NCI-H146 (cell line): ENCODE results near the gene IQCB1.
"Not testable (repeated sequence)": the region's sequence is repeated elsewhere in the genome, so short reads cannot be mapped to it uniquely, and the experiment has no call there.

Source experiments
- DNase-seq: peaks from one replicate; lab custom pipeline; 2025; lab: John Stamatoyannopoulos, UW

The IQCB1 gene

DNA sequence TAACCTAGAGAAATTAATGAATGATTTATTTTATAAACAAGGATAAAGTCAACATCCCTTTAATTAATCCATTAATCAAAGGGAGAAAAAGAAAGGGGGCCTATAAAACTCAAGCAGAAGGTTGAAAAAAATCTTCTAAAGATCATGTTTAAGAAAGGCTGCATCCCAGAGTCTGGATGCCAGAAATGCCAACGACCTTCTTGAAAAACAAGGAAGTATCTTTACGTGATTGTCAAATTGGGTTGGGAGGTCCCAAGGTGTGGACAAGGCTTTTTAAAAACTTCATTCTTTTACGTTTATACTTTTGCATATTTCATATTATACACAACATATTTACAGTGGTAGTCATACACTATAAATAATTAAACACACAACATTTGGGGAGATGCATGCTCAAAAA lies 86.9 kb downstream of the IQCB1 start:
- no peak for DNase-seq

DNA sequence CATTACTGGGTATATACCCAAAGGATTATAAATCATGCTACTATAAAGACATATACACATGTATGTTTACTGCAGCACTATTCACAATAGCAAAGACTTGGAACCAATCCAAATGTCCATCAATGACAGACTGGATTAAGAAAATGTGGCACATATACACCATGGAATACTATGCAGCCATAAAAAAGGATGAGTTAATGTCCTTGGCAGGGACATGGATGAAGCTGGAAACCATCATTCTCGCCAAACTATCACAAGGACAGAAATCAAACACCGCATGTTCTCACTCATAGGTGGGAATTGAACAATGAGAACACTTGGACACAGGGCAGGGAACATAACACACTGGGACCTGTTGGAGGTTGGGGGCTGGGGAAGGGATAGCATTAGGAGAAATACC lies 91.8 kb downstream of the IQCB1 start:
- DNase-seq: not testable (repeated sequence)

DNA sequence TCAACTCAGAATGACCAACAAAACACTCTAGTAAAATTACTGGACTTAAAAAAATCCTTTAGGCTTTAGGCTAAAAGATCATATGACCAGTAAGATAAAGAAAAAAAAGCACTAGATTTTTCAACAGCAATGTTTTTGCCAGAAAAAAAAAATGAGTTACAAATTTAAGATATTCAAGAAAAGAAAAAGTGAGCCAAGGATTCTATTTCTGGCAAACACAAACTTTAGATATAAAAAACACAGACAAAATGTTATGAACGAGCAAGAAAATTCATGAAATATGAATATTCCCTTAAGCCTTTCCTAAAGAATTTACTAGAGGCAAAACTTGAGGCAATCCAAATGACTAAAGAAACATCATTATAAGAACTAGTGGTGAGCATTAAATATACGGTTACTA lies 94.0 kb downstream of the IQCB1 start:
- DNase-seq: no peak

DNA sequence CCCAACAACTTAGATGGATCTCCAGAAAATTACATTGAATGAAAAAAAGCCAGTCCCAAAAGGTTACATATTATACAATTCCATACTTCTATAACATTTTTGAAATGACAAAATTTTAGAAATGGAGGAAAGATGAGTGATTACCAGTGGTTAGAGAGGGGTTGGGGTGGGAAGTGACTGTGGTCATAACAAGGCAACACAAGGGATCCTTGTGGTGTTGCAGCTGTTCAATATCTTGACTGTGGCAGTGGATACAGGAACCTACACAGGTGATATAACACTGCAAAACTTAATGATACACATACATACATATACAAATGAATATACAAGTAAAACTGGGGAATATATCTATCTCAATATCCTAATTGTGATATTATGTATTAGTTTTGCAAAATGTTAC lies 95.0 kb downstream of the IQCB1 start:
- DNase-seq: no peak

DNA sequence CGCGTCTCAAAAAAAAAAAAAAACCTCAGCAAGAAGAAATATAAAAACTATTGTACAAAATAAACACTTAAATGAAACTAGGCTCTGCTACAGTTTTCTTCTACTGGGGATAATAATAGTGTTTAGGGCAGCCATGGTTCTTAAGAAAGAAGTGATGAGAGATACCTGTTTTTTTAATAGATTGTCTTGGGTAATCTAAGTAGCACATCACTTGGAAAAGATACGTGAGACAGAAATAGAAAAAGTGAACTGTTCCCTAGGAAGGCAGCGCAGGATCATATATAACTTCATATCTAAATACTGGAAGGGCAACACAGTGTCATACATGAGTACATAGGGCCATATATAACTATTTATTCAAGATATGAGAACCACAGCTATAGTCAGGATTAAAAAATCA lies 97.2 kb downstream of the IQCB1 start:
- no peak for DNase-seq

DNA sequence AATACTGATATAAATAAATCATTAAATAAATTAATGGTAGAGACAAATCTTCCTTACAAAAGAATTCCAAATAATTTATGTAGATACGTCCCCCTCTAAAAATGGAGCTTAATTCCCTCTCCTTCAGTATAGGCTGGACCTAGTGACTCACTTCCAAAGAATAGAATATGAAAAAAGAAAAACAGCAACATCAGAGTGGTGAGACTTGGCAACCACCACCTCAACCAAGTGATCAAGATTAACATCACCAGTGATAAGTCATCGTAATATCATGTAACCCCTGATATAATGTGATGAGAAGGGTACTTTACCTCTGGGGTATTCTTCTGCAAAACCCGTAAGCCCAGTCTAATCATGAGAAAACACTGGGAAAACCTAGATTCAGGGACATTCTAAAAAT lies 98.7 kb downstream of the IQCB1 start:
- no peak for DNase-seq

DNA sequence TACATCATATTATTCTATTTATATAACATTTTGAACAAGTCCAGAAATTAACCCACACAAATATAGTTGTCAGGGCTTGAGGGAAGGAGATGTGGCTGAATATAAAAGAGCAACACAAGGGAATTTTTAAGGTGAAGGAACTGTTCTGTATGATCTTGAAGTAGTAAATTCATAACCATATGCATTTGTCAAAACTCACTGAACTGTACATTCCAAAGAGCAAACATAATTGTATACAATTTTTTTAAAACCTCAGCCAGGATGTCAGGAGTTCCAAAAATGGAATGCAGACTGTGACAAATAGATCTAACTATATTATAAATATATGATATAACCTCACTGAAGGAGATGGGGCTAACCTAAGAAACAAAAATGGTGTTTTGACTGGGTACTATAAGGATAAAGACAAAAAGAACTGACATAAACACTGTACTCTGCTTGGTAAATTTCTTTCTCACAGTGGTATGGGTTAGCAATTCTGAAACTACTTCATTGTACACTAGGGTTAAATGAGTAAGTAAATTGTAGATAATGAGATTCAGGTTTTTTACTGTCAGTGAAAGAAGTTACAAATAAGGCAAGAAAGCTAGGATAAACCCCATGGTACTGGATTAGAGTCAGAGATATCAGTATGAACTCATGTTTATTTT lies 99.7 kb downstream of the IQCB1 start:
- DNase-seq: no peak

DNA sequence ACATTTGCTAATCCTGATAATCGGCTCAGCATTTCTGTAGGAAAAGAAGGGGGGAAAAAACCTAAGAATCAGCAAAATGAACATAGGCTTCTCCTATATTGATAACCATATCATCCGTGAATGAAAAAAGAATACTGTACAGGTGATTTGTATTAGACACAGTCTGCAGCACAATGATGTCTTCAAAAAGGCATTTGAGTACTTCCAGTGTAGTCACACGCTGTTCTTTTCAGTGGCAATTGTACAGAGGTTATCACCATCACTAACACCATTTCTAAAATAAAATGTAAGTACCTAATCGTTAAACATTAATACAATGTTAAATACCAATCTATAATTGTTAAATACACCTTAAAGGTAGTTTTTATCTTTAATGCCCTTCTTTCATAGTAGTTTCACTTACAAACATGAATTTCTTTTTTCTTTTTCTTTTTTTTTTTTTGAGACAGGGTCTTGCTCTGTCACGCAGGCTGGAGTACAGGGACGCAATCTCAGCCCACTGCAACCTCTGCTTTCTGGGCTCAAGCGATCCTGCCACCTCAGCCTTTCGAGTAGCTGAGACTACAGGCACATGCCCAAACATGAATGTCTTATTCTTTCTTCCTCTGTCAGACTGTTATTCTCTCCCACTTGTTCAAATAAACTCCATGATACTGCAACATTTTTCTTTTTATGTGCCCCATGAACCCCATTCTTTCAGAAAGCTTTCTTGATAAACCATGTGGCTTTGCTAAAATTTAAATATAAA lies 103.7 kb downstream of the IQCB1 start:
- DNase-seq: no peak

DNA sequence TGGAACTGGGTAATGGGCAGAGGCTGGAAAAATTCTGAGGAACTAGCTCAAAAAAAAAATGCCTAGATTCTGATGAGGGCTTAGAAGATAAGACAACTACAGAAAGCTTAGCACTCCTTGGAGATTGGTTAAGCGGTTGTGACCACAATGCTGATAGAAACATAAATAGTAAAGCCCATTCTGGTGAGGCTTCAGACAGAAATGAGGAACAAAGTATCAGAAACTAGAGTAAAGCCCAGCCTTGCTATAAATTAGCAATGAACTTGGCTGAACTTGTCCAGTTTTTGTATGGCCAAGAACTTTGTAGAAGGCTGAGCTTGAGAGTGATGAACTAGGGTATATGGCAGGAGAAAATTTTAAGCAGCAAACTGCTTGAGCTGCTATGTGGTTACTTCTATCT lies 110.7 kb downstream of the IQCB1 start:
- DNase-seq: no peak

DNA sequence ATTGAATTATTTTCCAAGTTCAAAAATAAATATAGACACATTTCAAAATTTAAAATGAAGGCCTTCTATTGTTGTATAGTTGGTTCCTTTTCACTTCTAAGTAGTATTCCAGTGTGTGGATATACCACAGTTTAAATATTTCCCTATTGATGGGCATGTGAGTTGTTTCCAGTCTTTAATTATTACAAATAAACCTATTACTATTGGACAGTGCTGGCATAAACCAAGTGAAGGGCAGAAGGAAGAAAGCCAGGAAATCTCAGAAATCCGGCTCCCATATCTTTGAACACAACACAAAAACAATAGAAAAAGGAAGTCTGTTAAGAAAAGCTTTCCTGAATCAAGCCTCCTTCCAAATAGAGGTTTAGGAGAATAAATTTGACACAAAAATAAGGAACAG lies 111.4 kb downstream of the IQCB1 start:
- no peak for DNase-seq

DNA sequence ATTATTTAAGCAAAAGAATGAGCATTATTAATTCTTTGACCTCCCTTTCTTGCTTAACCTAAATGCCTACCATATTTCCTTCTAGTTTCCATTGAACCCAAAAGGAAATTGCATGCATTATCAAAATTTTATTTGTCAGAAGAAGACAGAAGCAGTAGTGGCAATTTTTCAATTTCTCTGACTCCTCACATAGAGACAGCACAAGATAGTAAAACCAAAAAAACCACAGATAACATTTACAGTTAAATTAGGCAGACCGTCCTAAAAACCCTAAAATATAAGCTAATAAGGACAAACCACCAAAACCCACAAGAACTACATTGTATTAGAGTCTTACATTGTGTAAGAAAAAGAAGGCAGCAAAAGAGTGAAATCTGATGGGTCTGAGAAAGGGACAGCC lies 112.4 kb downstream of the IQCB1 start:
- DNase-seq: no peak

DNA sequence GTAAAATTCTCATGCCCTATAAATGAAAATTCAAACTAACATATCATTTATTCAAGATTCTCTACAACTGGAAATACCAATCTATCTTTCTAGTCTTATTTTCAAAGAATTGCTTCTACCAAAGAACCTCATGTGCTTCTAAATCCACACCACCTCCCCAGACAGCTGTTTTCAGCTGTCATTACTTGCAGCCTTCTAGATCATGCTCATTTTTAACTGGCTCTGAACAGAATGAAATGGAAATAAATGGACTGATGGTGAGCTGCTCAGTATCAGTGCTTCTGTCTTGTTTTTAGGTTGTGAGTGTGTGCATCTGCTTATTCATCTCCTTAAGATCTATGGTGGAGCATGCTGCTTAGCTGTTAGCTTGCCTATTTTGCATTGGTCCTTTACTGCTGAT lies 114.7 kb downstream of the IQCB1 start:
- DNase-seq: no peak
